Suppressor macrophage (primary cell): Measurements from ENCODE around the gene PARD3.

Experiments used
- DNase-seq, 4 experiments: peaks; one replicate each; pipeline ENCODE4 v3.0.0-alpha.2; 2020 to 2022

Gene PARD3

DNA sequence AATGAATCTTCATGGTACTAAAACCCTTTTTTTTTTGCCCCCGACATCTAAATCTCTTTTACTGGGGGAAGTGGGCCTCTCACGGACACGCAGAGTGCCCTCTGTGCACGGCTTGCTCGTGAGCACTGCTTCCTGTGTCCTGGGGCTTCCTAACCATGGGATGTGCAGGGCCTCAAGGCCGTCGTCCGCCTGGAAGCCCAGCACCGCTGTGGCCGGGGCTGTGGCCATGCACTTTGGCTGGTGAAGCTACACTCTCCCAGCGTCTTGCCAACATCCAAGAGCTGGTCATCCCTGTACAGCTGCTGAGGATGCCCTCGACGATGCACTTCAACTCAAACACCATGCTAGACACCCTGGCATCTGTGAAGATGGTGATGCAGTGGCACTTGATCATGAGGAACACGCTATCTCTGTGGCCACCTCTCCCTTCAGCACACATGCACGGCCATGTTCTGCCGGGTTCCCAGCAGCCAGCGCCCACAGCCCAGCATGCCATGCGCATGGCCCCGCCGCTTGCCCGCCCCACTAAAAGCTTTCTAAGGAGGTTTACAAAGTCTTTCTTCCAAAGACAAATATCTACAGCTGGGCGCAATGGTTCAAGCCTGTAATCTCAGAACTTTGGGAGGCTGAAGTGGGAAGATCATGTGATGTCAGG is 326.5 kb downstream of the PARD3 start:
- no peak for DNase-seq

GRCh38 chr10:34486008-34486407 is 329.1 kb downstream of the PARD3 start:
- DNase-seq = no peak

- no peak for DNase-seq
Observed at GRCh38 chr10:34484164-34484563, 330.9 kb downstream of the PARD3 start.

DNA sequence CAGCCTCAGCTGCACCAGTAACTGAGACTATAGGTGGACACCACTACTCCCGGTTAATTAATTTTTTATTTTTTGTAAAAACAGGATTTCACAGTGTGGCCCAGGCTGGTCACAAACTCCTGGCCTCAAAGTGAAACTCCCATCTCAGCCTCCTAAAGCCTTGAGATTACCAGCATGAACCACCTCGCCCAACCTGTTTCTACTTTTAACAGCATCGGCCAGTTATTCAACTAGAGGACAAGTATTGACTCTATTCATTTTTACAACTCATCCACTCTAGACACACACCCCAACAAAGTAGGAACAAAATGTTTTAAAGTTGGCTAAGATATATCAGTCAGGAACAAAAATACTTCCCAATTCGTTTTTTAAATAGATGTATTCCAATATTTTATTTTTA is 334.8 kb downstream of the PARD3 start:
- no peak for DNase-seq

GRCh38 chr10:34479520-34480179 is 335.4 kb downstream of the PARD3 start:
- no peak for DNase-seq

DNA sequence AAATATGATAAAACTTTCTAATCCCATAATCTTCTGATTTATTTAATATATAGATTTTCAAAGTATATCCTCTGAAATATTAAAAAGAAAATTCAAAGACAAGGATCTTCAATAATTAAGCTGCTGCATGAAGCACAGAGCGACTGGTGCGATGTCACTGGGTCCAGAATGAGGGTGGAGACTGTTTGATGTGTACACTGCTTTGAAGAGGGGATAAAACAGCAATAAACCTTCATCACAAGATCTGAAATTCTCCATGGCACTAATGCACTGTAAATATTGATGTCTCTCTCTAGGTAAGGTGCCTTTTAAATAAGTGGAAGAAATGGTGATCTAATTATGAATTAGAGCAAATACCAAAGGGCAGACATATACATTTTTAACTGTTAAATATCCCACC is 337.8 kb downstream of the PARD3 start:
- DNase-seq = no peak

DNA sequence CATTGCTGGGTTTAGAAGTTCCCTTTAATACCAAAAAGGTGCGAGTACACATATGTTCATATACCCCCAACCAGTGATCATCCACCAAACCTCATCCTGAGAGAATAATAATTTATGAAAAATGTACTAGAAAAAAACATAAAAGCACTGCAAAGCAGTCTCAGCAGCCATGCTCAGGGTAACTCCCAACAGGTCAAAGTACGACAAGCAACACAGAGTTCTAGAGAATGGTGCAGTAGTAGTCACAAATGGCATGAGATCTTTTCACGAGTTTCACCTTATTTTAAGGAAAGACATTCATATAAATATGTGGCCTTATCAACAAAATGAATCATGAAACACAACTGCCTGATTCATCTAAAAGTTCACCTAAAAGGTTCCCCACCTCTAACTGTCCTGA is 338.5 kb downstream of the PARD3 start:
- DNase-seq = no peak

DNA sequence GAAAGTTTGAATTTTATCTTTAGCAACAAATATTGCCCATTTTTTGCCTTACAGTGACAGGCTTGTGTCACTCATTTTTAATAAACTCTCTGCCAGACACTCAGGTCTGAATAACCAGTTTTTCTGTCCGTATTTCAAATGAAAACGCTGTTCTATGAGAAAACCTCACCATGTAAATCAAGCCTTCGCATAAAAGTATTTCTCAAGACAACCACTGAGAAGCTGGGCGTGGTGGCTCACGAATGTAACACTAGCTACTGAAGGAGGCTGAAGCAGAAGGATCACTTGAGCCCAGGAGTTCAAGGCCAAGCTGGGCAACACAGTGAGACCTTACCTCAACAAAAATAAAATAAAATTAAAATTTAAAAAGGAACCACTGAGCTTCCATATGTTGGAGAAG is 339.3 kb downstream of the PARD3 start:
- DNase-seq = no peak

DNA sequence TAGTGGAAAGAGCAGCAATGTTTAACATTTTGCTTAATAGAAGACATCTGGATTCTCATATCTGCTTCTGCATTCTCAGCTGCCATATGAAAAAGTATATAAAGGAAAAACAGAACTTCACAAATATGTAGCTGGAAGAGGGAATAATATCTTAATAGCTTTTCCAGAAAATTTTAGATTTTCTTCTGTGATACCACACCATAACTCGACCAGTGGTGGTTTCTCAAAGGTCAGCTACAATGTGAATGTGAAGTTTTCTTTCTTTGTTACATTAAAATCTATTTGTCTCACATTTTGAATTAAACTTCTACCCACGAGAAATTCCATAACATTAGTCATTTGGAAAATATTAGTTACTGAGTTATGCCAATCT is 339.8 kb downstream of the PARD3 start:
- DNase-seq = no peak

DNA sequence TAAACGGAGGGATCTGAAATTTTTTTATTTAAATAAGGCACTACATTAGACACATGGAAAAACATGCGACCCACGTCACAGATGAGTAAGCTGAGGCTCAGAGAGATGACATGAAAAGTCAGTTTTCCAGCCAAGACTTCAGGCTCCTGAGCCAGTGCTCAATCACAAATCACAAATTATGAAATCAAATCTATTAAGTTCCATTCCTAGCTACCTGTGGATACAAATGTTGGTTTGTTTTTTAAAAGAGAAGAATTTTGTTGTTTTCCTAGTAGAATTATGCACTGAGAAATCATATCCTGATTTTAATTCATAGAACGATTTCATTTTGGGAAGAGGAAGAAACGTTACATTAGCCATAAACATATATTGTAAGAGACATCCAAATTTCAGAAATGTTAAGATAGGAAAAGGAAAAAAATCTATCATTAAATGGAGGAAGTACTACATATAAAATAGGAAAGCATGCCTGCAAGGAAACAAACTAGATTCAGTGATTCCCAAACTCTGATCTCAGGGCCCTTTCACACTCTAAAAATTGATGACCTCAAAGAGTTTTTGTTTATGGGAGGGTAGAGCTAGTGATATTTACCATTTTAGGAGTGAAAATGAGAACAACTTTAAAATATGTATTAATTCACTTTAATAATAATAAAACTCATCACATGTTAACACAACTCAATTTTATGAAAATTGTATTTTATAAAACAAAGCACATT is 340.4 kb downstream of the PARD3 start:
- no peak for DNase-seq

- DNase-seq = peak in 2 of 4 experiments; percentile 8 to 14
Observed at GRCh38 chr10:34474009-34474376, 341.1 kb downstream of the PARD3 start.

DNA sequence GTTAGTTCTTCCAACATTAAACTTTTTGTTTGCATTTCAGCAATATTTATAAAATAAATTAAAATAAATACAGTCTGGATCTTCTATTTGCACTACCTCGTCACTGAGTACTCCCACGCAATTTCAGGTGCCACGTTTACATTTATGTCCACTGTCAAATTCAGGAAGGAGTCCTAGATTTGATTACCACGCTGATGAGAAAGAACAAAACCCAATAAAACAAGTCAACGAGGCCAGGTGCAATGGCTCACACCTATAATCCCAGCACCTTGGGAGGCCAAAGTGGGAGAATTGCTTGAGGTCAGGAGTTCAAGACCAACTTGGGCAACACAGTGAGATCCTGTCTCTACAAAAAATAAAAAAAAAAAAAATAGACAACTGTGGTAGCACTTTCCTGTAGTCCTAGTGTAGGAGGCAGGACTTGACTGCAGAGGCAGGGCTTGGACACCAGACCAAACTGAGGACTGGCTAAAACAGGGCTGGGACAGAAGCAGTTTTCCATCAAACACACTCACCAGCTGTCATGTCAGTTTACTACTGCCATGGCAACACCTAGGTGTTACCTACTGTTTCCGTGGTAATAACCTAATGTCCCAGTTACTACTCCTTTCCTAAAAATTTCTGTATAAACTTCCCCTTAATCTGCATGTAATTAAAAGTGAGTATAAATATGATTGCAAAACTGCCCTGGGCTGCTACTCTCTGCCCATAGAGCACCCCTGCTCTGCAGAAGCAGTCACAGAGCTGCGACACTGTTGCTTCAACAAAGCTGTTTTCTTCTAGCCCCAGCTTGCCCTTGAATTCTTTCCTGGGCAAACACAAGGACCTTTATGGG is 341.7 kb downstream of the PARD3 start:
- DNase-seq = no peak

DNA sequence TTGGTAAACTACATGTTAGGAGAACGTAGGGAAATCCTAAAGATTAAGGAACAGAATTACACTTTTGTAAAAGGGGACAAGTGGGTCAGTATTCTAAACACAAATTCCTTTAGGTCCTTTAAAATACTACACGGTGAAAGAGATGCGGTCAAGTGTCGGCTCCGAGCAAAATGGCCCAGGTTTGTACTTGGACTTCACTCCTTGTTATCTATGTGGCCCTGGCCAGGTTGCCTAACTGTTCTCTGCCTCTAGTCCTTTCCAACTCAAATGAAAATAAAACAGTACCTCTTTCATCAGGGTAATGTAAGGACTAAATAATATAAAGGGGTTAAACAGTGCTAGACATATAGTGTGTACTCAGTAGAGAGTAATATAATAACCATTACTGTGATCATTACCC is 344.8 kb downstream of the PARD3 start:
- no peak for DNase-seq

DNA sequence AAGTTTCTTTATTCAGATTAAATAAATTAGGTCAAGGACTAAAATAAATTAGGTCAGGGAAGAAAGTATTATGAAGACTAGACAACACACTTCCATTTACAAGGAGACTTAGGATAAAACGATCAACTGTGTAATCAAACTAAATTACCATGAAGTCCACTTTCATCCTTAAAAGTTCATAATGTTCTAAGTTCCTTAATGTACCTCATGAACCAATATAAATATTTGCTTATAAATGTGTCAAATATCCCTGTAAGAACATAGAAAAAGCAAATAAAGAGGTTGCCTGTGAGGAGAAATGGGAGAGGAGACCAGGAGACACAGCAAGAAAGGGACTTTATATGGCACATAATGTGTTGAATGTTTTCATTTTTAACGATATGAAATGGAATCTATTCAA is 345.6 kb downstream of the PARD3 start:
- no peak for DNase-seq

- no peak for DNase-seq
Observed at GRCh38 chr10:34467902-34468301, 347.2 kb downstream of the PARD3 start.

DNA sequence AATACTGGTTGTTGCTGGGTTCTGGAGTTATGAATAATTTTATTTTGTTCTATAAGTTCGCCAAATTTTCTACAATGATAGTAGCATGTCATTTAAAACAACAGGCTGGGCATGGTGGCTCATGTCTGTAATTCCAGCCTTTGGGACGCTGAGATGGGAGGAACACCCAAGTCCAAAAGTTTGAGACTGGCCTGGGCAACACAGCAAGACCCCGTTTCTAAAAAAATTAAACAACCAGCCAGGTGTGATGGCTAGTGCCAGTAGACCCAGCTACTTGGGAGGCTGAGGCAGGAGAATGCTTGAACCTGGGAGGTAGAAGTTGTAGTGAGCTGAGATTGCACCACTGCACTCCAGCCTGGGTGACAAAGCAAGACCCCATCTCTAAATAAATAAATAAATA is 347.7 kb downstream of the PARD3 start:
- no peak for DNase-seq

DNA sequence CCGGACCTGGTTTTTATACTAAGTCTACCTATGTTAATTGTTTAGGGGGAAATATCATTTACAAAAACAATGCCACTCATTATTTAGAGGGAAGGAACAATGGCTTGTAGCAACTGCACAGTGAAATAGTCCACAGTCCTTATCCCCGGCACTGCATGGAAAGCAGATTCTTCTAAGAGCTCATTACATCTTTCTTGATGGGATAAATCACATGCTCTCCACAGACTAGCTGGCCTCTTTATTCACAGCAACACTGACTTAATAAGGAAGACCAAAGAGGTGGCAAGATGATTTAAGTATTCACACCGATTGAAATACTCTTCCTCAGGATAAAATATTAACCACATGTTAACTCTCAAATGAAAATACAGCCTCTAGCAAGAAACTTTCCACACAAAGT is 349.4 kb downstream of the PARD3 start:
- DNase-seq = no peak

- no peak for DNase-seq
Observed at GRCh38 chr10:34464591-34464990, 350.5 kb downstream of the PARD3 start.

DNA sequence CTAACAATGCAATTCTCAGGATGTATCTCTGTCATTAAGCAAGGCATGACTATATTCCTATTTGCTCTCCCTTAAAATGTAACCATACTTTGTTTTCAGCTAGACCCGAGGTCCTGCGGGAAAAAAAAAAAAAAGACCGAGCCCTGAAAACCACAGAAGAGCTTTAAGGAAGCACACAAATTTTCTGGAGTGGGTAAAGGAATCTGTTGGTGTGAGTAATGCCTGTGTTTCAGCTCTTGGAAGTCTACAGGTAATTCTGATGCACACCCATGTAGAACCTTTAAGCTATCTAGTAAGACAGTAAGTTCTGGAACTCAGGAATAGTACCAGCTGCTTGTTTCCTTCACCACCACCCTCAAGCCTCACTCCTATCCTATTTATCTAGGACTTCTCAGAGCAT is 351.1 kb downstream of the PARD3 start:
- DNase-seq = no peak

DNA sequence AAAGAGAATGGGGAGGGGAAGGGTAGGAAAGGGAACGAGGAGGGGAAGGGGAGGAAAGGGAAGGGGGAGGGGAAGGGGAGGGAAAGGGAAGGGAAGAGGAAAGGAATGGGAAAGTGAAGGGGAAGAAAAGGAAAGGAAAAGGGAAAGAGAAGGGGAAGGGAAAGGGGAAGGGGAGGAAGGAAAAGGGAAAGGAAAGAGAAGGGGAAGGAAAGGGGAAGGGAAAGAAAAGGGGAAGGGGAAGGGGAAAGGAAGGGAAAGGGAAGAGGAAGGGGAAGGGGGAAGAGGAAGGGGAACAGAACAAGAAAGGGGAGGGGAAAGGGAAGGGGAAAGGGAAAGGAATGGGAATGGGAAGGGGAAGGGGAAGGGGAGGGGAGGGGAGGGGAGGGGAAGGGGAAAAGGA is 352.1 kb downstream of the PARD3 start:
- DNase-seq = no peak

DNA sequence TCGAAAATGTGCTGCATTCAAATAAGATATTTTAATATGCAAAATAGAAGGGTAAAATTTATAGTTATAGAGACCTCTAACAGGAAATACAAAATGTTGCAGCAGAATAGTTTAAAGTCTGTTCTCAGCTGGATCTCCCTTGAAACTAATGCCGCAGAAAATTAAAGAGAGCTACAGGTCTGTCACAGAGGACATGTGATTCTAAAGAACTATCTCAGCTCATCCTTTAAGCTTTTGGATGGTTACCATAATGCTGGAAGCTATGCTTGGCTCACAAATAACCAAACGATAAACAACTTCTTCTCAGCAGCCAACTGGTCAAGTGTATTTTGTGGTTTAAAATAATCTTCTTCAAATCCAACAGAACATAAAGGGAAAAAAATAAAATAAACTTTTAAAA is 353.0 kb downstream of the PARD3 start:
- DNase-seq = no peak

- DNase-seq = no peak
Observed at GRCh38 chr10:34454590-34455261, 360.4 kb downstream of the PARD3 start.

GRCh38 chr10:34449836-34450235 is 365.3 kb downstream of the PARD3 start:
- DNase-seq = no peak
